ENCODE results near the gene RPL18. TPM values are rescaled to one million over a fixed set of nuclear protein-coding genes. Genes with fewer than 3 reads are reported as not detected.
A peak's percentile ranks its signal among the peaks of the same experiment; 100 is the strongest.
"Not testable (repeated sequence)": the region's sequence is repeated elsewhere in the genome, so short reads cannot be mapped to it uniquely, and the experiment has no call there.

The RPL18 gene
- total RNA-seq, 1 experiment from 2014 or later, result 1,626 TPM

DNA sequence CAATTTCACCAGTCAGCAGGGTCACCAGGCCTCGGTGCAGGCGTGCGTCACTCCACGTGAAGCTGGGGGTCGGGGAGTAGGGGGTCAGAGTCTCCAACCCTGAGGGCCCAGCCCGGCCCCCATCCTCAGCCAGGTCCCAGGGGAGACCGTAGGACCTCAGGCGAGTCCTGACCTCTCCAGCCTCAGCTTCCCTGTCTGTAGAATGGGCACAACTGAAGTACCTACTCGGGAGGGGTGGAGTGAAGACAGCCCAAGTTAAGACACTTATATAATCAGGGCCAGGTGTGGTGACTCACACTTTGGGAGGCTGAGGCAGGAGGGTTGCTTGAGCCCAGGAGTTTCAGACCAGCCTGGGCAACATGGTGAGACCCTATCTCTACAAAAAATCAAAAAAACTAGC, 15.1 kb downstream of the RPL18 start:
- in situ Hi-C loops (cut with HindIII; ENCODE audit: low pct_unique_long_range_greater_than_20kb, low sequenced_read_pairs), result no loop called here

DNA sequence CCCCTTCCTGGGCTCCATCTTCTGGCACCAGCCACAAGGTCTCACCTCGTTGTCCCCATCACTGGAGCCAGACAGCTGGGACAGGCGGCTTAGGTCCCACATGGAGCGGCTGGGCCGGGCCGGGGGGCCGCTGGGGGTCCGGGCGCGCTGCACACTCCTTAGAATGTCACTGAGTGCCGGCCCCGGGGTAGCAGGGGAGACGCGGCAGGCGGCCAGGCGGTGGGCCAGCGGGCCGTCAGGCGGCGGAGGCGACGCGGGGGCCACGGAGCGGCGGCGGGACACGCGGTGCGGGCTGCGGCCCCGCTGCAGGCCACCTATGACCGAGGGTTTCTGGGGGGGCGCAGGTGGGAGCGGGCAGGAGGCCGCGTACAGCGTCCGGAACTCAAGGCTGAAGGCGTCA, 15.5 kb downstream of the RPL18 start:
- in situ Hi-C loops (cut with HindIII; ENCODE audit: low pct_unique_long_range_greater_than_20kb, low sequenced_read_pairs), result no loop called here
- DNase-seq (ENCODE audit: low read depth, low spot score), result no peak

More for the DNA sequence above, 15.1 kb downstream of the RPL18 start:
- DNase-seq (ENCODE audit: low read depth, low spot score), result no peak

DNA sequence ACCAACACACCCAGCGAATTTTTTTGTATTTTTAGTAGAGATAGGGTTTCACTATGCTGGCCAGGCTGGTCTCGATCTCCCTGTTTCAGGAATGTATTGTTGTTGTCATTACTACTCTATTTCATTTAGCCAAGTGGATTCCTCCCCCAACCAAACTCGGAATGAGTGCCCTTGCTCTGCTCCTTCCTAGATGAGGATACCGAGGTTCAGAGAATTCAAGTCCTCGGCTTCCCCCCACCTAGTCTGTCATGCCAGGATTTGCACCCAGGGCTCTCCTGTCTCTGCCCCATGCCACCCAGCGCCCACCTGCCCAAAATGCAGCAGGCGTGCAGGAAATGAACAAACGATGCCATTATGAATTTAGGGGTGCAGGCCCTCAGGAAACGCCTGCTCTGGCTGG, 16.0 kb downstream of the RPL18 start:
- no peak for DNase-seq (ENCODE audit: low read depth, low spot score)
- in situ Hi-C loops (cut with HindIII; ENCODE audit: low pct_unique_long_range_greater_than_20kb, low sequenced_read_pairs), result no loop called here

DNA sequence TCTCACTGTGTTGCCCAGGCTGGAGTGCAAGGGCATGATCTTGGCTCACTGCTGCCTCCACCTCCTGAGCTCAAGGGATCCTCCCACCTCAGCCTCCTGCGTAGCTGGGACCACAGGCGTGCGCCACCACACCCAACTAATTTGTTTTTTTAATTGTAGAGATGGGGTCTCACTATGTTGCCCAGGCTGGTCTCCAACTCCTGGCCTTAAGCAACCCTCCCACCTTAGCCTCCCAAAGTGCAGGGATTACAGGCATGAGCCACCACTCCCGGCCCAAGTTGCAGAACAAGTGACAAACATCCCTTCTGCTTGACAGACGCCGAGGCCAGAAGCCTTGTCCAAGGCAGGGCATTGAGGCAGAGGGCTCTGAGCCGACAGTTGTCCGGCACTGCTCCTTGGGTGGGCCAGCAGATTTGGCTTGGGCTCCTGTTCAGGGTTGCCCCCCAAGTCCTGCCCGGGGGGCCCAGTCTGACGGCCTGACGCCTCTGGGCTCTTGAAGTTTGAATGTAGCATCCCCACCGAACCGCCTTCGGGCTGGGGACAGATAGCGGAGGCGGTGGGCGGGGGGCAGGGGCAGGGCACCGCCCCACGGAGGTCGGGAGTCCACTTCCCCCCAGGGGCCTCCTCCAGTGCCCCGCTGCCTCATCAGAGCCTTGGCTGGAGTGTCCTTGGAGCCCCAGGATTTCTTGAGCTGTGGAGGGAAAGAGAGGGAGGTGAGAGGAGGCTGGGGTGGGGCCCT, 18.1 kb downstream of the RPL18 start:
- DNase-seq (ENCODE audit: low read depth, low spot score), result no peak
- in situ Hi-C loops (cut with HindIII; ENCODE audit: low pct_unique_long_range_greater_than_20kb, low sequenced_read_pairs), result no loop called here

DNA sequence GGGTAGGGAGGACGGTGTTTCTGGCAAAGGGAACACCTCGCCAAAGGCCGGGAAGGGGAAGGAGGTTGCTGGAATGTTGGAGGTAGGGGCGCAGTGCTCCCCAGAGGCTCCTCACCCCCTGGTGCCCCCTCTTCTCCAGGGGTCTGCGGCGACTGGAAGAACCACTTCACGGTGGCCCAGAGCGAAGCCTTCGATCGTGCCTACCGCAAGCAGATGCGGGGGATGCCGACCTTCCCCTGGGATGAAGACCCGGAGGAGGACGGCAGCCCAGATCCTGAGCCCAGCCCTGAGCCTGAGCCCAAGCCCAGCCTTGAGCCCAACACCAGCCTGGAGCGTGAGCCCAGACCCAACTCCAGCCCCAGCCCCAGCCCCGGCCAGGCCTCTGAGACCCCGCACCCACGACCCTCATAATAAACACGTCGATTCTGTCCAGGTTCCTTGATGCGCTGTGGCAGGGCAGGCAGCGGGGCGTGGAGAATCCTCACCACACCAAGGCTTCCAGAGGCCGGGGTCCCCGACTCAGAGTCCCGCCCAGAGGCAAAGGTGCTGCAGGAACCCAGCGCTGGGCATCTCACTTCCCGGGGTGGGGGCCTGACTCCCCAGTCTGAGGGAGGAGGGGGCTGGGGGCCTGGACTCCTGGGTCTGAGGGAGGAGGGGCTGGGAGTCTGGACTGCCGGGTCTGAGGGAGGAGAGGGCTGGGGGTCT, 19.8 kb downstream of the RPL18 start:
- no peak for DNase-seq (ENCODE audit: low read depth, low spot score)
- in situ Hi-C loops (cut with HindIII; ENCODE audit: low pct_unique_long_range_greater_than_20kb, low sequenced_read_pairs), result no loop called here

DNA sequence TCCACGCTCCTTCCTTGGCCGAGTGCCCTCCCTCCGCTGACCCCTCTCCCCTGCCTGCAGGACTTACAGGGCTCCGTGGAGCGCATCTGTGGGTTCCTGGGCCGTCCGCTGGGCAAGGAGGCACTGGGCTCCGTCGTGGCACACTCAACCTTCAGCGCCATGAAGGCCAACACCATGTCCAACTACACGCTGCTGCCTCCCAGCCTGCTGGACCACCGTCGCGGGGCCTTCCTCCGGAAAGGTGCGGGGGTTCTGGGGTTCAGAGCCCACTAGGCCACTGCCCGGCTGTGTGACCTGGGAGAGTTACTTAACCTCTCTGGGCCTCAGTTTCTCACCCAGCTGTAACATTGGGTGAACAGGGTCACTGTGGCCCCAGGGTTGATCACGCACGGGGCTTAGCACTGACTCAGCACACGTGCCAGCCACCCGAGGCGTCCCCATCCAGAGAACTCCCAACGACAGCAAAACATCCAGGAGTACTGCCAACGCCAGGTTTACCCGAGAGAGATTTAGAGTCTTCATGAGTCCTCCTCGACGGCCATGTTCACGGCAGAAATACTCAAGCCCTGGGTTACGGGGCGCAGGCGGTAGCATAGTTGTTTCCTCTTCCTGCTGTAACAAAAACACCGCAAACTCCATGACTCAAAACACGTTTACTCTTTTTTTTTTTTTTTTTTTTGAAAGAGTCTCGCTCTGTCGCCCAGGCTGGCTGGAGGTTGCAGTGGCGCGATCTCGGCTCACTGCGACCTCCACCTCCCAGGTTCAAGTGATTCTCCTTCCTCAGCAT, 22.1 kb downstream of the RPL18 start:
- in situ Hi-C loops (cut with HindIII; ENCODE audit: low pct_unique_long_range_greater_than_20kb, low sequenced_read_pairs), result no loop called here
- DNase-seq (ENCODE audit: low read depth, low spot score), result no peak

DNA sequence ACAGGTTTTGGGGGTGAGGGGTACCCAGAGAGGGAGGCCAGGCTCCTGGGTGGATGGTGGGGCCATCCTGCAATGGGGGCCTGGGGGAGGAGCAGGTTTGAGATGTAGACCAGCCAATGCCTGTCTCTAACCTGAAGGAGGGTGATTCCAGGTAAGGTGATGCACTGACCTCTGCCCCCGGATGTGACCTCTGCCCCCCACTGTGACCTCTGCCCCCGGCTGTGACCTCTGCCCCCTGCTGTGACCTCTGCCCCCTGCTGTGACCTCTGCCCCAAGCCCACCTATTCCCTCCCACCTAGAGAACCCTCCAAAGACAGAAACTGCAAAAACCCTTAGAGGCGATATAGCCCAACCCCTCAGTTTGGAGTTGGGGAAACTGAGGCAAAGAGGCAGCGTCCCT, 22.7 kb downstream of the RPL18 start:
- no peak for DNase-seq (ENCODE audit: low read depth, low spot score)
- in situ Hi-C loops (cut with HindIII; ENCODE audit: low pct_unique_long_range_greater_than_20kb, low sequenced_read_pairs), result no loop called here

DNA sequence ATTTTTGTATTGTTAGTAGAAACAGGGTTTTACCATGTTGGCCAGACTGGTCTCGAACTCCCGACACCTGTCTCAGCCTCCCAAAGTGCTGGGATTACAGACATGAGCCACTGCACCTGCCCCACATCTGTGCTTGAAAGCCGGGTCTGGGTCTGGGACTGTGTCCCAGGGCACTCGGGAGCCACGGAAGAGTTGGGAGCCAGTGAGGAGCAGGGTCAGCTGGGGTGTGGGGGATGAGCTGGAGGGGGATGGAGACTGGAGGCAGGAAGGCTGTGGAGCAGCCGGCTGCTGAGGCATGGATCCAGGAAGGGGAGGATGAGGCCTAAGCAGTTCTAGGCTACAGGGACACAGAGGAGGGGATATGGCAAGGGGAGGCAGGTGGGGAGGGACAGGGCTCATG, 23.1 kb downstream of the RPL18 start:
- in situ Hi-C loops (cut with HindIII; ENCODE audit: low pct_unique_long_range_greater_than_20kb, low sequenced_read_pairs), result no loop called here
- DNase-seq (ENCODE audit: low read depth, low spot score), result no peak

DNA sequence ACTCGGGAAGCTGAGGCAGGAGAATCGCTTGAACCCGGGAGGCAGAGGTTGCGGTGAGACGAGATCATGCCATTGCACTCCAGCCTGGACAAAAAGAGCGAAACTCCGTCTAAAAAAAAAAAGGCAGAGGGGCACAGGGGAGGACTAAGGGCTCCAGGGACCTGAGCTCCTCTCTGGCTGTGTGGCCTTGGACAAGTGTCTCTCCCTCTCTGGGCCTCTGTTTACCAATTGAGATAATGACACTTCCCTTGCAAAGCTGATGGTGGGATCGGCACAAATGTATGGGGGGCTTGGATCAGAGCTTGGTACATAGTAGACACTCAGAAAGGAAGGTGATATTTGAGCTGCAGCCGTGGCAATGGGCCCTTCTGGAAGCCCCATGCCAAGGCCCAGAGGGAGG, 23.8 kb downstream of the RPL18 start:
- in situ Hi-C loops (cut with HindIII; ENCODE audit: low pct_unique_long_range_greater_than_20kb, low sequenced_read_pairs), result no loop called here
- DNase-seq (ENCODE audit: low read depth, low spot score), result no peak

DNA sequence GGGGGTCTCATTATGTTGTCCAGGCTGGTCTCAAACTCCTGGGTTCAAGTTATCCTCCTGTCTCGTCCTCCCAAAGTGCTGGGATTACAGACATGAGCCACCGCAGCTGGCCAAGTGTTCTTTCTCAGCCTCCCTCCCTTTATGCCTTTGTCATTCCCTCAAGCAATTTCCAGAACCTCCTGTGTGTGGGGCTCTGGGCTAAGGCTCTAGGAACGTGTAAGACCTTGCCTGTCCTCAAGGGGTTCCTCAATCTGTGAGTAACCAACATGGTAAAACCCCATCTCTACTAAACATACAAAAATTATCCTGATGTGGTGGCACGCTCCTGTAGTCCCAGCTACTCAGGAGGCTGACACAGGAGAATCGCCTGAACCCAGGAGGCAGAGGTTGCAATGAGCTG, 28.0 kb downstream of the RPL18 start:
- DNase-seq (ENCODE audit: low read depth, low spot score), result no peak
- in situ Hi-C loops (cut with HindIII; ENCODE audit: low pct_unique_long_range_greater_than_20kb, low sequenced_read_pairs), result no loop called here

DNA sequence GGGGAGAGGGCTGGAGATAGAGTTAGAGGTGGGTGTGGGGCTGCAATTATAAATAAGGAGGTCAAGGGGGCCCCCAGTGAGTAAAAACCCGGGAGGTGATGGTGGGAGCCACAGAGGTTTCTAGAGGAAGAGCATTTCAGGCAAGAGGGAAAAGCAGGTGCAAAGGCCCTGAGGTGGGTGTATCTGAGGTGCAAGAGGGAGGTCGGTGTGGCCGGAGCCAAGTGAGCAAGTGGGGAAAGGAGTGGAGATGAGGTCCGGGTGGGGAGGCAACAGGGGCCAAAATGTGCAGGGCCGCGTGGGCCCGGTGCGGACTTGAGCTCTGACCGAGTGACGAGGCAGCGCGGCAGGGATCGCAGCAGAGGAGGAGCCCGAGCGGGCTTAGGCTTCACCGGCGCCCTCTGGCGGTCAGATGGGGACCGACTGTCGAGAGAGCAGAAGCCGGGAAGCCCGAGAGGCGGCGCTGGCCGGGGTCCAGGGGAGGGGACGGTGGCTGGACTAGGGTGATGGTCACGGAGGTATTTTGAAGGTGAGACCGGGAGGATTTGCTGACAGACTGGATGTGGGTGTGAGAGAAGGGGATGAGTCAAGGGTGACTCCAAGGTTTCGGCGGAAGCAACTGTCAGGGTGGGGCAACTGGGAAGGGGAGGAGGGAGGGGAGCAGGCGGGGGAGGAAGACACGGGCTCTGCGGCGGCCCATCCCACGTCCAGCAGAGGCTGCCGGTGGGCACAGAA, 30.1 kb downstream of the RPL18 start:
- in situ Hi-C loops (cut with HindIII; ENCODE audit: low pct_unique_long_range_greater_than_20kb, low sequenced_read_pairs), result no loop called here
- DNase-seq (ENCODE audit: low read depth, low spot score), result peak; percentile 86

DNA sequence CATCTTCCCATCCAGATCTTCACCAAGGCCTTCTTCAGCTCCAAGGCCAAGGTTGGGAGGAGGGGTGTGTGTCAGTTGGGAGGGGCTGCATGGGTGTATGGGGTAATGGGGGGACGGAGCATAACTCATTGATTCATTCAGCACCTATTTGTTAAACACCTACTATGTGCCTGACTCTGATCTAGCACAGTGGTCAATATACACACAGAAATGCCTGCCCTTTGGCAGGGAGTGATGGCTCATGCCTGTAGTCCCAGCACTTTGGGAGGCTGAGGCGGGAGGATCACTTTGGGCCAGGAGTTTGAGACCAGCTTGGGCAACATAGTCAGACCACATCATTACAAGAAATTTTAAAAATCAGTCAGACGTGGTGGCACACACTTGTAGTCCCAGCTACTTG, 31.6 kb downstream of the RPL18 start:
- no peak for DNase-seq (ENCODE audit: low read depth, low spot score)
- in situ Hi-C loops (cut with HindIII; ENCODE audit: low pct_unique_long_range_greater_than_20kb, low sequenced_read_pairs), result no loop called here

DNA sequence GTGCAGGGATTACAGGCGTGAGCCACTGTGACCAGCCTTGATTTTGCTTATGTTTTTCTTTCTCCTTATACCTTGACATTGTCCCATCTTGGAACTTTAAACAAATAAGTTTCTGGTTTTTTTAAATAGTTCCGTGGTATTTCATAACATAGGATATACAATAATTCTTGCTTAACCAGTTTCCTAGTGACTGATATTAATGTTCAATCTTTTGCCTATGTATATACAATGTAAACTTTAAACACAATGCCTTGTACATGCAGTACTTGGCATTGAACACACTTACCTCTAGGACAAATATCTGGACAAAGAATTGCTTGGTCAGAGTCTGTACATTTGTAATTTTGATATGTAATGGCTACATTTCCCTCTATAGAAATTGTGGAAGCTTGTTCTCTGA, 36.8 kb downstream of the RPL18 start:
- no peak for DNase-seq (ENCODE audit: low read depth, low spot score)
- in situ Hi-C loops (cut with HindIII; ENCODE audit: low pct_unique_long_range_greater_than_20kb, low sequenced_read_pairs), result no loop called here

DNA sequence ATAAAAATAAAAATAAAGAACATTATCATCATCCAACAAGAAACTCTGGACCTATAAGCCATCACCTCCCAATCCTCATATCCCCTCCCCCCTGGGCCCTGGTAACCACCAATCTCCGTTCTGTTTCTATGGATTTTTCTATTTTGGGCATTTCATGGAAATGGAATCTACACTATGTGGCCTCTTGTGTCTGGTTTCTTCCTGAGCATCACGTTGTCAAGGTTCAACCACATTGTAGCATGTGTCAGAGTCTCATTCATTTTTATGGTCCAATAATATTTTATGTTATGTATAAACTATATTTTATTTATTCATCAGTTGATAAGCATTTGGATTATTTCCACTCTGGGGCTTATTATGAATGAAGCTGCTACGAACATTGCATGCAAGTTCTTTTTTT, 40.1 kb downstream of the RPL18 start:
- peak; percentile 23 for DNase-seq (ENCODE audit: low read depth, low spot score)
- in situ Hi-C loops (cut with HindIII; ENCODE audit: low pct_unique_long_range_greater_than_20kb, low sequenced_read_pairs), result no loop called here

DNA sequence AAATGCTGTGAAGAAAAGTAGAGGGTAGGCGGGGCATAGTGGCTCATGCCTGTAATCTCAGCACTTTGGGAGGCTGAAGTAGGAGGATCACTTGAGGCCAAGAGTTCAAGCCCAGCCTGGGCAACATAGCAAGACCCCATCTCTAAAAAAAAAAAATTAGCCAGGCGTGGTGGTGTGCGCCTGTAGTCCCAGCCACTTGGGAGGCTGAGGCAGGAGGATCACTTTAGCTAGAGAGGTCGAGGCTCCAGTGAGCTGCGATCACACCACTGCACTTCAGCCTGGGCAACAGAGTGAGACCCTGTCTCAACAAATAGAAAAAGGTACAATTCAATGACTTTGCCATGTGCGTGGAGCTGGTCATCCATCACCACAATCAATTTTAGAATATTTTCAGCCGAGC, 41.1 kb downstream of the RPL18 start:
- in situ Hi-C loops (cut with HindIII; ENCODE audit: low pct_unique_long_range_greater_than_20kb, low sequenced_read_pairs), result not testable (repeated sequence)

DNA sequence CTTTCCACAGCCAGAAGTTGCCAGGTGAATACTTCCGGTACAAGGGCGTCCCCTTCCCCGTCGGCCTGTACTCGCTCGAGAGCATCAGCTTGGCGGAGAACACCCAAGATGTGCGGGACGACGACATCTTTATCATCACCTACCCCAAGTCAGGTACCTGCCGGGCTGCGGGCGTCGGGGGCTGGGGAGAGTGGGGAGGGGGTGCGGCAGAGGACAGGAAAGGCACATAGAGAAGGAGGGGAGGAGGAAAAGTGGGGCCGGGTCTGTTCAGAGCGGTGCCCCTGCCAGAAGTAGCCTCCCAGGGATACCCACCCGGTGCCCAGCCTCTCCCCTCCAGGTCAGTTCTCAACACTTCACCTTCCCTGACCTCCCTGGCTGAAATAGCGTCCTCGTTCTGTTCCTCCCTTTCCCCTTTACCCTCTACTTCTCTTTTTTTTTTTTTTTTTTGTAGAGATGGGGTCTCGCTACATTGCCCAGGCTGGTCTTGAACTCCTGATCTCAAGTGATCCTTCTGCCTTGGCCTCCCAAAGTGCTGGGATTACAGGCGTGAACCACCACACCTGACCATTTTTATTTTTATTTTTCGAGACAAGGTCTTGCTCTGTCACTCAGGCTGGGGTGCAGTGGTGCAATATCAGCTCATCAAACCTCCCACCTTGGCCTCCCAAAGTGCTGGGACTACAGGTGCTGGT, 42.9 kb downstream of the RPL18 start:
- DNase-seq (ENCODE audit: low read depth, low spot score), result no peak
- in situ Hi-C loops (cut with HindIII; ENCODE audit: low pct_unique_long_range_greater_than_20kb, low sequenced_read_pairs), result no loop called here

More for the DNA sequence above, 41.1 kb downstream of the RPL18 start:
- DNase-seq (ENCODE audit: low read depth, low spot score), result not testable (repeated sequence)

DNA sequence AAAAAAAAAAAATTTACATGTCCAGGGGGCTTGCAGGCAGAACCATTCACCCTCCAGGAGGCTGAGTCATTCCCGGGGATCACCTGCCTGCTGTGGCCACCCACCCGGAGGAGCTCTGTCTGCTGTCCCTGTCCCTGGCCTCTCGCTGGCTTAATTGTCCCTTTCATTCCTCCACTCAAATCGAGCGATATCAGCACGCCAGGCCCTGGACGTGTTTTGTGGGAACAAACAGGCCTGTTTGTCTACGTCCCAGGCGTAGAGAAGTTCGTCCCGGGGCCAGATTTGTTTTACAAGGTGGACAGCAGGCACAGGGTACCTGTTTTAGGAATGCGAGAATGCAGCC, 45.8 kb downstream of the RPL18 start:
- in situ Hi-C loops (cut with HindIII; ENCODE audit: low pct_unique_long_range_greater_than_20kb, low sequenced_read_pairs), result no loop called here
- DNase-seq (ENCODE audit: low read depth, low spot score), result no peak
